CD4-positive, alpha-beta T cell (primary cell): ENCODE results near the gene SYNGR4. TPM values are rescaled to one million over a fixed set of nuclear protein-coding genes. Genes with fewer than 3 reads are reported as not detected.

Experiments
- ATAC-seq: fragments of 200-7000 bp; cut with Tn5 transposase; one replicate; pipeline ENCODE4 v1.10.0; 2022; ENCODE audit warnings: mild to moderate bottlenecking; ENCODE audit not compliant: poor library complexity
- CTCF ChIA-PET: fragments of 350-600 bp; sonication (Branson Sonifier 250); formaldehyde crosslinking; loops from one replicate; lab custom pipeline; 2021; ENCODE audit warnings: antibody characterized with exemption, inconsistent platforms; lab: Charles Lee
- POLR2A ChIA-PET: fragments of 350-600 bp; sonication (Branson Sonifier 250); formaldehyde crosslinking; loops from one replicate; lab custom pipeline; 2021; ENCODE audit warnings: antibody characterized with exemption, inconsistent platforms; lab: Charles Lee
- DNase-seq, 14 experiments: peaks; one replicate each; pipeline ENCODE4 v3.0.0-alpha.2; 2013 to 2020; ENCODE audit warnings: mixed read lengths in 2 of 14
- H3K27ac ChIP-seq, 2 donors: one replicate each; pipeline versions ENCODE4 v1.5.1 to v1.7.0; 2013; ENCODE audit warnings: low read length in 2 of 2, low read depth in 1 of 2, mild to moderate bottlenecking in 1 of 2
- H3K27me3 ChIP-seq, 2 experiments: 1 replicate in 1 of 2; 2 replicates in 1 of 2; pipeline versions ENCODE4 v1.6.1 to v1.7.0; 2013; ENCODE audit warnings: low read length in 2 of 2, control low read depth in 1 of 2, mild to moderate bottlenecking in 1 of 2, moderate library complexity in 1 of 2; ENCODE audit not compliant: insufficient read depth in 2 of 2, control insufficient read depth in 1 of 2
- H3K36me3 ChIP-seq: one replicate; pipeline ENCODE4 v1.6.1; 2013; ENCODE audit warnings: low read length, control low read depth; ENCODE audit not compliant: insufficient read depth
- H3K4me1 ChIP-seq: one replicate; pipeline ENCODE4 v1.6.1; 2013; ENCODE audit warnings: low read length, control low read depth; ENCODE audit not compliant: insufficient read depth
- H3K4me3 ChIP-seq: one replicate; pipeline ENCODE4 v1.5.1; 2013; ENCODE audit warnings: mild to moderate bottlenecking, low read length, moderate library complexity
- H3K9me3 ChIP-seq, 2 experiments: 1 replicate in 1 of 2; 2 replicates in 1 of 2; pipeline versions ENCODE4 v1.6.1 to v1.7.0; 2013; ENCODE audit warnings: low read length in 2 of 2, mild to moderate bottlenecking in 2 of 2, control low read depth in 1 of 2, moderate library complexity in 1 of 2; ENCODE audit not compliant: control insufficient read depth in 1 of 2, insufficient read depth in 1 of 2
- H3K27ac Mint-ChIP-seq: one replicate; pipeline ENCODE4 v1.8.0; 2020; ENCODE audit warnings: mixed read lengths
- H3K27me3 Mint-ChIP-seq: one replicate; pipeline ENCODE4 v1.8.0; 2021; ENCODE audit warnings: mixed read lengths
- H3K36me3 Mint-ChIP-seq: one replicate; pipeline ENCODE4 v1.8.0; 2021; ENCODE audit warnings: low read depth, mixed read lengths
- H3K4me1 Mint-ChIP-seq: one replicate; pipeline ENCODE4 v1.8.0; 2021; ENCODE audit warnings: low read depth, mixed read lengths
- H3K4me3 Mint-ChIP-seq: one replicate; pipeline ENCODE4 v1.8.0; 2020; ENCODE audit warnings: mild to moderate bottlenecking, mixed read lengths
- H3K9me3 Mint-ChIP-seq: one replicate; pipeline ENCODE4 v1.8.0; 2020; ENCODE audit warnings: mixed read lengths
- CTCF ChIP-seq: fragments of 200-600 bp; IDR thresholded peaks from one replicate; pipeline ENCODE4 v1.8.0; 2022; ENCODE audit warnings: antibody characterized with exemption, mild to moderate bottlenecking
- intact Hi-C, 2 experiments: fragments of 100-400 bp; cut with DNase I in 1 of 2; cut with micrococcal nuclease in 1 of 2; formaldehyde crosslinking; loops; one replicate each; pipeline versions ENCODE4 v1.15.1 to v1.9.0; 2023 to 2025; cut with DNase I, micrococcal nuclease
- total RNA-seq, 174 experiments: library from RNA in 2 of 174; stranded (reverse) in 2 of 174; gene quantifications; one replicate each; pipeline ENCODE4 v1.2.3 and lab custom pipeline; 2021 to 2026

Gene SYNGR4
- total RNA-seq, 2 experiments from 2014 or later, result not detected

- H3K27me3 Mint-ChIP-seq, result no peaks in the 10 kb centered on the region
- H3K9me3 ChIP-seq, result no peaks in the 10 kb centered on the region
- ATAC-seq, result no peak
- H3K4me3 Mint-ChIP-seq, result no peak overlapping the region
- no peak overlapping the region for H3K4me3 ChIP-seq
- no peak for TF ChIP-seq CTCF
- no peaks in the 10 kb centered on the region for H3K9me3 Mint-ChIP-seq
- peaks cover 5% of the 10 kb centered on the region for H3K36me3 Mint-ChIP-seq
- H3K4me1 ChIP-seq, result no peaks in the 10 kb centered on the region
- ChIA-PET CTCF (no interaction called here), POLR2A (no interaction called here)
- no peaks in the 10 kb centered on the region for H3K4me1 Mint-ChIP-seq
- no peak for DNase-seq
- no peaks in the 10 kb centered on the region for H3K27me3 ChIP-seq
- H3K27ac ChIP-seq, result no peak overlapping the region
- no peak overlapping the region for H3K27ac Mint-ChIP-seq
- intact Hi-C loops, result no loop called here
- peaks cover 6% of the 10 kb centered on the region for H3K36me3 ChIP-seq
These were observed 21.8 kb upstream of the SYNGR4 start for GRCh38 chr19:48342414-48342738.

- no peak for DNase-seq
- no peaks in the 10 kb centered on the region for H3K27me3 ChIP-seq
- H3K4me1 ChIP-seq, result no peaks in the 10 kb centered on the region
- H3K9me3 Mint-ChIP-seq, result no peaks in the 10 kb centered on the region
- peaks cover 6% of the 10 kb centered on the region for H3K36me3 ChIP-seq
- ATAC-seq, result no peak
- no peaks in the 10 kb centered on the region for H3K9me3 ChIP-seq
- H3K4me1 Mint-ChIP-seq, result no peaks in the 10 kb centered on the region
- ChIA-PET CTCF (no interaction called here), POLR2A (no interaction called here)
- no peak for TF ChIP-seq CTCF
- no peak overlapping the region for H3K27ac Mint-ChIP-seq
- H3K4me3 Mint-ChIP-seq, result no peak overlapping the region
- H3K27ac ChIP-seq, result no peak overlapping the region
- H3K36me3 Mint-ChIP-seq, result peaks cover 5% of the 10 kb centered on the region
- intact Hi-C loops, result no loop called here
- H3K27me3 Mint-ChIP-seq, result no peaks in the 10 kb centered on the region
- H3K4me3 ChIP-seq, result no peak overlapping the region
These were observed 21.2 kb upstream of the SYNGR4 start for GRCh38 chr19:48342841-48343540.

GRCh38 chr19:48344892-48345291 is 19.3 kb upstream of the SYNGR4 start:
- Mint-ChIP-seq H3K36me3 (peaks cover 10% of the 10 kb centered on the region), H3K4me3 (no peak overlapping the region), H3K27ac (no peak overlapping the region), H3K9me3 (no peaks in the 10 kb centered on the region), H3K4me1 (no peaks in the 10 kb centered on the region), H3K27me3 (no peaks in the 10 kb centered on the region)
- no peaks in the 10 kb centered on the region for H3K9me3 ChIP-seq
- H3K27me3 ChIP-seq, result no peaks in the 10 kb centered on the region
- no peak for TF ChIP-seq CTCF
- intact Hi-C loops, result no loop called here
- ATAC-seq (no peak), DNase-seq (no peak)
- H3K4me1 ChIP-seq, result no peaks in the 10 kb centered on the region
- H3K4me3 ChIP-seq, result no peak overlapping the region
- no peak overlapping the region for H3K27ac ChIP-seq
- ChIA-PET CTCF (no interaction called here), POLR2A (no interaction called here)
- H3K36me3 ChIP-seq, result peaks cover 6% of the 10 kb centered on the region
